HT-29 (cell line): ENCODE data around the gene FOXC2. TPM values are rescaled to one million over a fixed set of nuclear protein-coding genes. Genes with fewer than 3 reads are reported as not detected.

Experiments
- DNase-seq: peaks from one replicate; pipeline ENCODE4 v3.0.0-alpha.2; 2015; ENCODE audit warnings: low spot score
- total RNA-seq: library from RNA; depleted of rRNA; stranded (reverse); fragments of >200 nt; shearing (Covaris generic); gene quantifications from 2 replicates; pipeline ENCODE4 v1.2.3, GENCODE V29; 2014

FOXC2 gene
- total RNA-seq, 1 experiment from 2014 or later = not detected

DNA sequence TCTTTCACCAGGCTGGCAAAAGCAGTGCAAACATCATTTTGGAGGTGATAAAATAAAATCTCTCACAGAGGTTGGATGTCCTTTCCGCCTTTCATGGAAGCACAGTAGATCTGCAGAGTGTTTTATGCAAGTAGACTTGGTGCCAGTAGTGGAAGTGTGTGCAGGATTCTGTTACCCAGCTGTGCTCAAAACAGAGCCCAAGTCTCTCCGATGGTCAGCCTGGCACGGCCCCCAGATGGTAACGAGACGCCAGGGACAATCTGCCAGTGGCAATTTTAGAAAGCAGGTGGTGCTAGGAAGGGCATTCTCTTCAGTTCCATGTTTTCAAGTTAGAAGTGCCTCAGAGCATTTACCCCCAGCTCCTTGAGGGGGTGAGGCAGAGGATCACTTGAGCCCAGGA, 10.1 kb upstream of the FOXC2 start:
- no peak for DNase-seq

DNA sequence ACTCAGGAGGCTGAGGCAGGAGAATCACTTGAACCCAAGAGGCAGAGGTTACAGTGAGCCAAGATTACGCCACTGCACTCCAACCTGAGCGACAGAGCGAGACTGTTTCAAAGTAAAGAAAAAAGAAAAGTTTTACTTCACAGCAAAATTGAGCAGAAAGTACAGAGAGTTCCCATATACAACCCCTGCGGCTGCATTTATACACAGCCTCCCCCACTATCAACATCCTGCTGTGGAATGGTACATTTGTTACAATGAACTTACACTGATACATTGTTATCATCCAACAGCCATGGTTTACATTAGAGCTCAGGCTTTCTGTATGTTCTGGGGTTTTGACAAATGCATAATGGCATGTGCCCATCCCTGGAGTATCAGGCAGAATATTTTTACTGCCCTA, 9.0 kb upstream of the FOXC2 start:
- no peak for DNase-seq

DNA sequence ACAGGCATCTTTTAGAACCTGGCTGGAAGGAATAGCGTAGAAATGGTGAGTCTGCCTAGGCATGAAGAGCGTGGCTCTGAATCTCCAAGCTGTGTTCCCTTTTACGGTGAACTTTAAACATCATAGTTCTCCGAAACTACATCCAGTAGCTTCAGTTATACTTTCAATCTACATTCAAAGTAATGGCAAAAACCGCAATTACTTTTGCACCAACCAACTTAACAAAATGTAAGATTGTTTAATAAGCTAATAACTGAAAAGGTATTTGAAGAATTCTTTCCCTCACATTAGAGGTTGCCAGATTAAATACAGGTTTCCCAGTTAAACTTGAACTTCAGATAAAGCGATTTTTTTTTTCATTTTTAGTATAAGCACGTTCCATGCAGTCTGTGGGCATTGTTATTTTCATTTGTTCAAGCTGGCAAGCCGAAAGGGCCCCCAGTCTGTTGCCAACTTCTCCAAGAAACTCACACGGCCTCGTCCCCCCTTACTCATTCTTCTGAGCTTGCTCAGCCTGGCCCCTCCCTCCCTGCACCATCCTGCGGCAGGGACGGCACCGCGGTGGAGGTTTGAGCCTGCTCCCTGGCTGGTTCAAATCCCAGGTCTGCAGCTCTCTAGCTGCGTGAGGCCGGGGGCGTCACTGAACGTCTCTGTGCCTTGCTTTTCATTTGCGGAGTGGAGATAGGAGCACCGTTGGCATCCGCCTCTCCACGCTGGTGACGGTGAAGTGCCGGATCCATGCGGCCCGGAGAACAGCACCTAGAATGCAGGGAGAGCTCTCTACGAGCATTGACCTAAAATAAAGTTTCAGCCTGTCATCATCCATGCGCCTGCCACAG, 8.1 kb upstream of the FOXC2 start:
- DNase-seq = no peak

DNA sequence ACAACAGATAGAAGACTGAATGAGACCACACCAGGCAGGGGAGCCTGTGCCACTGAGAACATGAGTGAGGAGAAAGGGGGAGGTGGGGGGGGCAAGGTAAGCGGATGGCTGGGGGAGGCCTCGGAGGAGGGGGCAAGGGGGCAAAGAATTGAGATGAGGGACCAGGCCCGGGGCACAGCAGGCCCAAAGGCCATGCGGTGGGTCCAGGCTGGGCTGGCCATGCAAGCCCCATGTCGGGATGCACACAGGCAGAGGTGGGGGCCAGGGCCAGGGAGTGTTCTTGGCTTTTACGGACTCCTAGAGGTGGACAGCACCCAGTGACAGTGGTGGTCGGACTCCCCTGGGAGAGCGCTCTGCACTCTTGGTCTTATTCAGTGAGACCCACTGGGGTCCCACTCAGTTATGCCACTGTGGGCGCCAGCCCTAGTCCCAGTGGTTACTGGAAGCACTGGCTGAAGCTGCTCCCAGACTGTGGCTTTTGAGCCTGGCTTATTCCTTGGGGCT, 6.8 kb upstream of the FOXC2 start:
- DNase-seq = no peak

DNA sequence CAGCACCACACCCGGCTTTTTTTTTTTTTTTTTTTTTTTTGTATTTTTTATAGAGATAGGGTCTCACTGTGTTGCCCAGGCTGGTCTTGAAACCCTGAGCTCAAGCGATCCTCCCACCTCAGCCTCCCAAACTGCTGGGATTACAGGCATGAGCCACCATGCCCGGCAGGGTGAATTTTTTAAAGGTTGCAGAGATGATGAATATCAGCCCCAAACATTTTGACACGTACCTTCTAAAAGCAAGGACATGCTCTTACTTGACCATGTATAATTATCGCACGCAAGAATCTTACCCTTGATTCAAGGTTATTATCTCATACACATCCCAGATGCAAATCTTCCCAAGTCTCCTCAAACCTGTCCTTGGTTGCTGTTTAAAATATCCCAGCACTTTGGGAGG, 4.3 kb upstream of the FOXC2 start:
- no peak for DNase-seq

DNA sequence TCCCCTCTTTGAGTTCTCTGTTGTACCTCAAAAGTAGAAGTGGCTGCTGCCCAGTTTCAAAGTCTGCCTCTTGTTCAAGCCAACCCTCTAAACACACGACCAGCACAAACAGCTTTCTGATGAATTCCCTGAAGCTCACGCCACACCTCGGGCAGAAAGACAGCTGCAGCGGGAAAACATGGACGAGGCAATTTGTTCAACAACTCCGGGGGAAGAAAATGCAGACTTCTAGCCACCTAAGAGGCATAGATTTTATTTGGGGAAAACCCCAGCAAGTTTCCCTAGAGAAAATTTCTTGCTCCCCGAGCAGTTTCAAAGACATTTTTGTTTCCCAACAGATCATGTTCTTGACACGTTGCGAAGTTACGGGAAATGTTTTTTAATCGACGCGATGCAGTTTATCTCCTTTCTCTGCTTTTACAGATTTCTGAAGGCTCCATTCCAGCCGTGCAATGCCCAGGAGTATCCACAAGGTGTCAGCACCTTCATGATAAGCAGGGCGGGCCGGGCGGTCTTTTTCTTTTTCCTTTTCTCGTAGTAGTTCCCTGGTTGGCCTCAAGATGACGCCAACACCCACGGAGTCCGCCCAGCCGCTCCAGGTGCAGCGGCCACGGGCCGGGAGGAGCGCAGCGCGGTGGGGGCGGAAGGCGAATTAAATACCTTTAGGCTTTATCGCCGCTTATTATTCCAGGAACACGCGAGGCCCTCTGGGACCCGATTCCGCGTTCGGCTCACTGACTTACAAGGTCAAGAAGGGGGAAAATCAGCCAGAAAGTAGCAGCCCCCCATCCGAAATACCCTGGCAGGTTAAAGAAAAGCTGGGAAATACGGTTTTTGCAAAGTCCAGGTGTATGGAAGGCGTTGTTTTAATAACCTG, 2.9 kb upstream of the FOXC2 start:
- DNase-seq = peak; percentile 91

- no peak for DNase-seq
Measured at GRCh38 chr16:86565181-86565631, 1.4 kb upstream of the FOXC2 start.

DNA sequence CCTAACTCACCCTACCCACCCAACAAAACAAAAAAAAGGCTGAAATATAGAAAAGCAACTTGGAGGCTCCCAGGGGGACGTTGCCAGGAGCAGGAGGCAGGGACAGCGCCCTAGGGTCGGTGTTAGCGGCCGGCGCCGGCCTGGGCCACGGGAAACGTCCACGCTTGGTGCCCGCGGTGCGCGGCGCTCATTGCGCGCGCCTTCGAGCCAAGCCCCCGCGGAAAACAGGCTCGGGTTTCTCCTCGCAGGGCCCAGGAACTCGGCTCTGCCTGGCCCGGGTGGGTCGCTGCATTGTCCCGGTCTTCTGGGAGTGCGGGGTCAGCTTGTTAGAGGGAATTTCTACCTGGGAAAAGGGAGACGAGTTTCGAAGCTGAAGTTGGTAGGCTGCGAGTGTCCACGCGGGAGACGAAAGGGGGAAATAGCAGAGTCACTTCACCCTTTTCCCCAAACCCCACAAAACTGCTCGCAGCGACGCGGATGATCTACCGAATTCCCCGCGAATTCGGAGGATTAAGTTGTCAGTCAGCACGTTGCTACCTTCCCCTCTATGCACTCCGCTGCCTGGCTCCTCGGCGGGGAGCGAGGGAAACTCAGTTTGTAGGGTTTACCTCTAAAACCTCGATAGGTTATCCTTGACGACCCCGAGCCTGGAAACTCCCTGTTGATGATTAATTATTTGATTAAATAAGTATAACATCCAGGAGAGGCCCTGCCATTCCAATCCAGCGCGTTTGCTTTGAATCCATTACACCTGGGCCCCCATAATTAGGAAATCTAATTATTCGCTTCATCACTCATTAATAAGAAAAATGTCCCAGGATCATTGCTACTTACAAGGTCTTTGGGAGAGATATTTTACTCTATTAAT, 751 bp upstream of the FOXC2 start:
- no peak for DNase-seq

DNA sequence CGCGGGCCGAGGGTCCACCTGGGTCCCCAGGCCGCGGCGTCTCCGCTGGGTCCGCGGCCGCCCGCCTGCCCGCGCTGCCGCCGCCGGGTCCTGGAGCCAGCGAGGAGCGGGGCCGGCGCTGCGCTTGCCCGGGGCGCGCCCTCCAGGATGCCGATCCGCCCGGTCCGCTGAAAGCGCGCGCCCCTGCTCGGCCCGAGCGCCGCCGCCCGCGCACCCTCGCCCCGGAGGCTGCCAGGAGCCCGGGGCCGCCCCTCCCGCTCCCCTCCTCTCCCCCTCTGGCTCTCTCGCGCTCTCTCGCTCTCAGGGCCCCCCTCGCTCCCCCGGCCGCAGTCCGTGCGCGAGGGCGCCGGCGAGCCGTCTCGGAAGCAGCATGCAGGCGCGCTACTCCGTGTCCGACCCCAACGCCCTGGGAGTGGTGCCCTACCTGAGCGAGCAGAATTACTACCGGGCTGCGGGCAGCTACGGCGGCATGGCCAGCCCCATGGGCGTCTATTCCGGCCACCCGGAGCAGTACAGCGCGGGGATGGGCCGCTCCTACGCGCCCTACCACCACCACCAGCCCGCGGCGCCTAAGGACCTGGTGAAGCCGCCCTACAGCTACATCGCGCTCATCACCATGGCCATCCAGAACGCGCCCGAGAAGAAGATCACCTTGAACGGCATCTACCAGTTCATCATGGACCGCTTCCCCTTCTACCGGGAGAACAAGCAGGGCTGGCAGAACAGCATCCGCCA, 504 bp downstream of the FOXC2 start:
- DNase-seq = no peak

- DNase-seq = no peak
Measured at GRCh38 chr16:86567701-86568581, 1.3 kb downstream of the FOXC2 start.

DNA sequence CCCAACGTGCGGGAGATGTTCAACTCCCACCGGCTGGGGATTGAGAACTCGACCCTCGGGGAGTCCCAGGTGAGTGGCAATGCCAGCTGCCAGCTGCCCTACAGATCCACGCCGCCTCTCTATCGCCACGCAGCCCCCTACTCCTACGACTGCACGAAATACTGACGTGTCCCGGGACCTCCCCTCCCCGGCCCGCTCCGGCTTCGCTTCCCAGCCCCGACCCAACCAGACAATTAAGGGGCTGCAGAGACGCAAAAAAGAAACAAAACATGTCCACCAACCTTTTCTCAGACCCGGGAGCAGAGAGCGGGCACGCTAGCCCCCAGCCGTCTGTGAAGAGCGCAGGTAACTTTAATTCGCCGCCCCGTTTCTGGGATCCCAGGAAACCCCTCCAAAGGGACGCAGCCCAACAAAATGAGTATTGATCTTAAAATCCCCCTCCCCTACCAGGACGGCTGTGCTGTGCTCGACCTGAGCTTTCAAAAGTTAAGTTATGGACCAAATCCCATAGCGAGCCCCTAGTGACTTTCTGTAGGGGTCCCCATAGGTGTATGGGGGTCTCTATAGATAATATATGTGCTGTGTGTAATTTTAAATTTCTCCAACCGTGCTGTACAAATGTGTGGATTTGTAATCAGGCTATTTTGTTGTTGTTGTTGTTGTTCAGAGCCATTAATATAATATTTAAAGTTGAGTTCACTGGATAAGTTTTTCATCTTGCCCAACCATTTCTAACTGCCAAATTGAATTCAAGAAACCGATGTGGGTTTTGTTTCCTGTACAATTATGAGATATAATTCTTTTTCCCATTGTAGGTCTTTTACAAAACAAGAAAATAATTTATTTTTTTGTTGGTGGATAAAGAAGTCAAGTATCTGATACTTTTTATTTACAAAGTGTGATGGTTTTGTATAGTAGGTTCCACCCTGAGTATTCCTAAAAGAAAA, 2.3 kb downstream of the FOXC2 start:
- DNase-seq = no peak

DNA sequence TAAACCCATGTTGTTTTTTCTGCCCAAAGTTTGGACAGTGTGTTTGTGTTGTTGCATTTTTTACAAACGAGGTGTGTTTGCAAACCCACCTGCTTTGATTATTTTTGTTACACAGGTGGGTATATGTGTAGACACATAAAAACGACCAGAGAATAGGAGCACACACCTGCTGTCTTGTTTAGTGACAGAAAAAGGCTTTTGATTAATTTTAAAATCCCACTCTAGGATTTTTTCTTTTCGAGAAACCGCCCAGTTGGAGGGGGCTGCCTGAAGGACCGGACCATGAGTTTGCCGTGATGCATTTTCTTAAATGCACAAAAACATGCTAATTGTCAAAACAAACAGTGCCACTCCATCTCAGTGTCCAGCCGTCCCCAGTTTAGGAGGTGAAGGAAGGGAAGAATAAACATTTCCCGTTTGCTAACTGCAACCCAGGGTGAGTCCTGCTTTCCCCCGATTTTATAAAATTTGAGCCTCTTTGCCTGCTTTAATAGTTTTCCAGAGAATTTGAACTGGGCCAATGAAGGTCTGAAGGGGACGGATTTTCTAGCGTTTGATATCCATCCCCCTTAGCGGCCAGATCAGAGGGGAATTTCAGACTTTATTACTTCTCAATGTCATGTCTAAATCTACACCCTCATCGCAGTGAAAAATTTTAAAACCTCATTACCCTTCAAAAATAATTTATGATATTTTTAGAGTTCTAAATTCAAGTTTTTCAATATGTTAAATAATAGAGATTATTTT, 3.2 kb downstream of the FOXC2 start:
- DNase-seq = no peak

DNA sequence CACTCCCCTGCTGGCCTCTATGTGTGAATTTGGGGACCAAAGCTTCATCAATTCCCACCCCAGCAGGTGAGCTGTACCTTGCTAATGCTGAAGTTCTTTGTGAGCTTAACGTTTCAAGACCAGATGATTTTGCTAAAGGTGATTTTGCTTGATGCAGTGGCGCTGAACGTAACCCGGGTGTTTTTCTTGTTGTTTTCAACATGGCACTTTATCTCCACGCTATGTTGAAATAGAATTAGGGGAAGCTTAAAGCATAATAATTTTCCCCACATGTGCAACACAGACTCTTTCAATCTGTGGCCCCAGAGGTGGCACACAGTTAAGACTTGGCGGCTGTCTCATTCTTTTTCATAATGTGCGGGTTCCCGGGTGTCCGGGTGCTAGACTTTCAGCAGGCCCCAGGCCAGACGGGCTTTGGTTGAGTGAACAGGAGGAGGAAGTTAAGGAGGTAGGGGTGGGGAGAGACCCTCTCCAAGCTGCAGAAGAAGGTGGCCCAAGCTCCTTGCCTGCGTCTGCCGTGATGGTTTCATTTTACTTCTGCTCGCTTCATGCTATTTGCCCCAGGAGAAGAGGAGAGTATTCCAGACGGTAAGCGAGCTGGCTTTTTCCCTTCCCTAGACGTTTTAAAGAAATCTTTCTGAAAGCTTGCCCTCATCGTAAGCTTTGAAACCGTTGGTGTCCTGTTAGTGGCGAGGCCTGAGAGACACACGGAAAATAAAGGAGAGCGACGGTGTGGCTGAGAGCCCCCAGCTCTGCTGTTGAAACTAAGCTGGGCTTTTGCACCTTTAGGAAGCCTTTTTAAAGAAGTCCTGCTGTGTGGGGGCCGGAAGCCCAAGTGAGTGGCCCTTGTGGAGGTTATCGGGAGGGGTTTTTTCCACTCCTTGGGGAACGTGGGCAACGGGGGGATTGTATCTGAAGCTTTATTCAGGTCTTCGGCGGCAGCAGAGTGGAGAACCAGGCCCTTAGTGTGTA, 4.2 kb downstream of the FOXC2 start:
- DNase-seq = no peak

GRCh38 chr16:86571530-86571915, 4.9 kb downstream of the FOXC2 start:
- no peak for DNase-seq

DNA sequence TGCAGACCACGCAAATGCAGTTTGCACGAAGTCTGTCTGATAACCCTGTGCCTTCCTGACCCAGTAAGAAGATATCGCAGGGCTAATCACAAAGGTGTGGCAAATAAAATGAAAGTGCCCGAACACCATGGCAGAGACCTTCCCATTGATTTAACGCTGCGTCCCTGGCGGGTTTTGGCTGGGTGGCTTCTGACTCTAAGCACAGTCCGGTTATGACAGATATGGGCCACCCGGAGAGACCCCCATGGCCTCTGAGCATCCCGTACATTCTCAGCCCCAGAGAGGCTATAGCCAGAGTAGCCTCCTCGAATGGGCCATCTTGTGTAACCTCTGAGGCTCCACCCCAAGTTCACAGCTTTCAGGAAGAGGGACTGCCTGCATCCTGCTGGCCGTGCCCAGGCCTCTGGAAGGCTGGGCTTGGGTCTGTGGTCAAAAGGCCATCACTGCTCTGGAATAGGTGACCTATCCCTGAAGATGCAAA, 5.5 kb downstream of the FOXC2 start:
- no peak for DNase-seq

- no peak for DNase-seq
Measured at GRCh38 chr16:86572606-86573005, 6.0 kb downstream of the FOXC2 start.

DNA sequence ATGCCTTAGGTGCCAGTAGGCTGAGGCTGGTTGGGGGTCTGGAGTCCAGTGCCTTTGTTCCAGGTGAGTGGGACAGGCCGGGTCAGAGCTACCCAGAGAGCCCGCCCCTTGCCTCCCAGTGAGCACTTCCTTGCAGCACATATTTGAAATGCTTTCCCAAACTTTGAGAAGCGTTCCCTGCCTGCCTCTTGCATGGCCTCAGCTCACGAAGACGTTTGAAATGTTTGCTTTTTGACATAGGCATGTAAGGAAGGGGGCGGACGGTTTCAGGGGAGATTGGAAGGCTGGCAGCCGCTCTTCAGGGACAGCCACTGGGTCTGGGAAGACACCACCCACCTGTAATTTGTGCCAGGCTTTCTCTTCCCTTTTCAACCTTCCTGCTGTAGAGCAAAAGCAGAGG, 6.6 kb downstream of the FOXC2 start:
- no peak for DNase-seq
